ENCODE measurements around the gene NYNRIN.

- TF ChIP-seq POLR2AphosphoS5 (IDR thresholded peaks at IDR 0.05) = no peak
- TF ChIP-seq CTCF (IDR thresholded peaks at IDR 0.05; ENCODE audit: poor library complexity, severe bottlenecking) = no peak
- TF ChIP-seq EZH2 (IDR thresholded peaks at IDR 0.05; ENCODE audit: borderline replicate concordance, insufficient read depth, low read length, poor library complexity, severe bottlenecking) = no peak
Observed at GRCh38 chr14:24426150-24426911, 27.5 kb downstream of the NYNRIN start.

Measured in neural cell (in vitro differentiated cells).